GM21529 (cell line): ENCODE measurements around the gene NOL4L.

Source experiments
- ATAC-seq: cut with Tn5 transposase; IDR thresholded peaks from one replicate; pipeline ENCODE4 v1.9.1; 2021; ENCODE audit not compliant: unreplicated experiment

The NOL4L gene

GRCh38 chr20:32462900-32463641 is 122.1 kb downstream of the NOL4L start:
- ATAC-seq, result no peak

- no peak for ATAC-seq
Measured at GRCh38 chr20:32461836-32462600, 123.1 kb downstream of the NOL4L start.

- no peak for ATAC-seq
Measured at GRCh38 chr20:32460683-32461320, 124.3 kb downstream of the NOL4L start.

- ATAC-seq, result no peak
Measured at GRCh38 chr20:32460231-32460630, 124.9 kb downstream of the NOL4L start.

GRCh38 chr20:32458837-32459220 is 126.3 kb downstream of the NOL4L start:
- no peak for ATAC-seq

- no peak for ATAC-seq
Measured at GRCh38 chr20:32458061-32458836, 126.9 kb downstream of the NOL4L start.

GRCh38 chr20:32457479-32457986 is 127.6 kb downstream of the NOL4L start:
- no peak for ATAC-seq

- no peak for ATAC-seq
Measured at GRCh38 chr20:32456869-32457478, 128.2 kb downstream of the NOL4L start.

GRCh38 chr20:32455901-32456701 is 129.0 kb downstream of the NOL4L start:
- no peak for ATAC-seq

- no peak for ATAC-seq
Measured at GRCh38 chr20:32455171-32455900, 129.8 kb downstream of the NOL4L start.

GRCh38 chr20:32454164-32455145 is 130.7 kb downstream of the NOL4L start:
- no peak for ATAC-seq

GRCh38 chr20:32453467-32454163 is 131.5 kb downstream of the NOL4L start:
- ATAC-seq, result no peak

GRCh38 chr20:32452776-32453466 is 132.2 kb downstream of the NOL4L start:
- no peak for ATAC-seq

GRCh38 chr20:32451682-32452461 is 133.3 kb downstream of the NOL4L start:
- ATAC-seq, result no peak

- no peak for ATAC-seq
Measured at GRCh38 chr20:32451340-32451681, 133.8 kb downstream of the NOL4L start.

- ATAC-seq, result no peak
Measured at GRCh38 chr20:32450484-32451061, 134.6 kb downstream of the NOL4L start.
